HG02981 (cell line): Measurements from ENCODE around the gene SLF2.
"Not testable (repeated sequence)": the region's sequence is repeated elsewhere in the genome, so short reads cannot be mapped to it uniquely, and the experiment has no call there.

ENCODE experiments used
- ATAC-seq: cut with Tn5 transposase; IDR thresholded peaks from one replicate; pipeline ENCODE4 v1.9.1; 2021; ENCODE audit warnings: mild to moderate bottlenecking, moderate library complexity; ENCODE audit not compliant: unreplicated experiment

SLF2 gene

GRCh38 chr10:100960251-100960650 lies 47.5 kb downstream of the SLF2 start:
- no peak for ATAC-seq

- ATAC-seq = no peak
Observed at GRCh38 chr10:100962351-100963080, 49.8 kb downstream of the SLF2 start.

- ATAC-seq = no peak
Observed at GRCh38 chr10:100963826-100964225, 51.1 kb downstream of the SLF2 start.

GRCh38 chr10:100965820-100966219 lies 53.1 kb downstream of the SLF2 start:
- no peak for ATAC-seq

- ATAC-seq = no peak
Observed at GRCh38 chr10:100966887-100967286, 54.1 kb downstream of the SLF2 start.

GRCh38 chr10:100967332-100967731 lies 54.6 kb downstream of the SLF2 start:
- no peak for ATAC-seq

GRCh38 chr10:100968062-100968736 lies 55.4 kb downstream of the SLF2 start:
- ATAC-seq = no peak

- ATAC-seq = no peak
Observed at GRCh38 chr10:100968863-100969186, 56.1 kb downstream of the SLF2 start.

GRCh38 chr10:100969187-100970075 lies 56.7 kb downstream of the SLF2 start, which contains the start of gene SEMA4G:
Gene SEMA4G (plus strand): TSS chr10:100969504. CDS start chr10:100972913, 3,409 bp downstream.
- no peak for ATAC-seq

GRCh38 chr10:100970076-100970913 lies 57.5 kb downstream of the SLF2 start:
- no peak for ATAC-seq

- ATAC-seq = no peak
Observed at GRCh38 chr10:100970914-100971811, 58.4 kb downstream of the SLF2 start.

- no peak for ATAC-seq
Observed at GRCh38 chr10:100972115-100972903, 59.5 kb downstream of the SLF2 start.

- ATAC-seq = no peak
Observed at GRCh38 chr10:100972904-100973535, 60.3 kb downstream of the SLF2 start.

GRCh38 chr10:100975397-100975796 lies 62.6 kb downstream of the SLF2 start:
- not testable (repeated sequence) for ATAC-seq

GRCh38 chr10:100976906-100977305 lies 64.1 kb downstream of the SLF2 start:
- no peak for ATAC-seq

- ATAC-seq = no peak
Observed at GRCh38 chr10:100977436-100977835, 64.7 kb downstream of the SLF2 start.

- no peak for ATAC-seq
Observed at GRCh38 chr10:100978121-100978900, 65.5 kb downstream of the SLF2 start.

- no peak for ATAC-seq
Observed at GRCh38 chr10:100978901-100979195, 66.1 kb downstream of the SLF2 start.
